AG04449 (cell line): ENCODE measurements around the gene NCF4.

ENCODE experiments used
- CTCF ChIA-PET: fragments of 350-600 bp; formaldehyde crosslinking; extraction: SDS; loops from one replicate; lab custom pipeline; 2021; ENCODE audit warnings: antibody characterized with exemption; lab: Yijun Ruan, JAX
- POLR2A ChIA-PET: fragments of 400-600, 350-600 bp; formaldehyde crosslinking; extraction: SDS; loops from one replicate; lab custom pipeline; 2020; ENCODE audit warnings: antibody characterized with exemption, inconsistent platforms; lab: Yijun Ruan, JAX
- DNase-seq: peaks from one replicate; pipeline ENCODE4 v3.0.0-alpha.2; 2010; ENCODE audit warnings: low read depth, low spot score
- H3K4me3 ChIP-seq: 2 replicates; pipeline ENCODE4 v1.5.1; 2011; ENCODE audit warnings: low read depth, mild to moderate bottlenecking, control low read depth, low read length
- TF ChIP-seq, protein P1 (sequence below): IDR thresholded peaks from one replicate; pipeline ENCODE4 v1.5.1; 2011; ENCODE audit warnings: mild to moderate bottlenecking, moderate library complexity, low read length, control low read depth, inconsistent platforms; ENCODE audit not compliant: insufficient read depth; ENCODE audit errors: missing control alignments

Gene NCF4

DNA sequence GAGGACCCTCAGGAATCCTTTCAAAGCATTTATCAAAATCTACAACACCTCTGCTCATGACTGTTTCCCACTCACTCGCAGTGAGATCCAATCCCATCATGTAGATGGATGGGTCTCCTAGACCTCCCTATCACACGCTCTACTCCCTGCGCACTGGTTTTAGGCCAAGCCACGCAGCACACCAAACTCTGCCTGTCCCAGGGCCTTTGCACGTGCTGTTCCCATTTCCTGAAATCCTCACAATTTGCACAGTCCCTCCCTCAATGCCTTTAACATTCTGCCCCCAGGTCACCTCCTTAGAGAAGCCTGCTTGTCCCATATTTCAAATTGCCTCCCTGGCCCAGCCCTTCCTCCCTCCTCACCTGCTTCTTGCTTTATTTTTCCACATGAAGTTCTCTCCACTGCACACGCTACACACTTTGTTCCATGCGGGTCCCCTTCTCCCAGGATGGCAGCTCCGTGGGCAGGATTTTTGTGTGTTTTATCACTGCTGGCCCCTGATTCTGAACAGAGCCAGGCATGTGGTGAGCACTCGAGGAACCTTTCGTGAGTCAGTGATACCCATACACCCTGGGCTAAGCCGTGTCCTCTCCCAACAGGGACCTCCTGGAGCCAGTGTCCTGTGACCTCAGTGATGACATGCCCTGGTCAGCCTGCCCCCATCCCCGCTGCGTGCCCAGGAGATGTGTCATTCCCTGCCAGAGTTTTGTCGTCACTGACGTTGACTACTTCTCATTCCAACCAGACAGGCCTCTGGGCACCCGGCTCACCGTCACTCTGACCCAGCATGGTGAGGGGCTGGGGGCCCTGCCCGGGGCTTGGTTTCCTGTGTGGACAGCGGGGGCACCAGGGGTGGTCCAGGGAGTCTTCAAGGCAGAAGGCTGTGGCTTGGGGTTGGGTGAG is 64.8 kb downstream of the NCF4 start:
- H3K4me3 ChIP-seq, result no peak overlapping the region
- ChIA-PET POLR2A (no interaction called here), CTCF (no interaction called here)
- TF ChIP-seq, protein P1, sequence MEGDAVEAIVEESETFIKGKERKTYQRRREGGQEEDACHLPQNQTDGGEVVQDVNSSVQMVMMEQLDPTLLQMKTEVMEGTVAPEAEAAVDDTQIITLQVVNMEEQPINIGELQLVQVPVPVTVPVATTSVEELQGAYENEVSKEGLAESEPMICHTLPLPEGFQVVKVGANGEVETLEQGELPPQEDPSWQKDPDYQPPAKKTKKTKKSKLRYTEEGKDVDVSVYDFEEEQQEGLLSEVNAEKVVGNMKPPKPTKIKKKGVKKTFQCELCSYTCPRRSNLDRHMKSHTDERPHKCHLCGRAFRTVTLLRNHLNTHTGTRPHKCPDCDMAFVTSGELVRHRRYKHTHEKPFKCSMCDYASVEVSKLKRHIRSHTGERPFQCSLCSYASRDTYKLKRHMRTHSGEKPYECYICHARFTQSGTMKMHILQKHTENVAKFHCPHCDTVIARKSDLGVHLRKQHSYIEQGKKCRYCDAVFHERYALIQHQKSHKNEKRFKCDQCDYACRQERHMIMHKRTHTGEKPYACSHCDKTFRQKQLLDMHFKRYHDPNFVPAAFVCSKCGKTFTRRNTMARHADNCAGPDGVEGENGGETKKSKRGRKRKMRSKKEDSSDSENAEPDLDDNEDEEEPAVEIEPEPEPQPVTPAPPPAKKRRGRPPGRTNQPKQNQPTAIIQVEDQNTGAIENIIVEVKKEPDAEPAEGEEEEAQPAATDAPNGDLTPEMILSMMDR, result no peak
- no peak for DNase-seq

GRCh38 chr22:36926309-36926708 is 65.5 kb downstream of the NCF4 start:
- ChIA-PET CTCF (no interaction called here), POLR2A (no interaction called here)
- no peak for DNase-seq
- TF ChIP-seq, protein P1, result no peak
- H3K4me3 ChIP-seq, result no peak overlapping the region

GRCh38 chr22:36926721-36927435 is 66.1 kb downstream of the NCF4 start:
- POLR2A ChIA-PET, result no interaction called here
- no peak for DNase-seq
- TF ChIP-seq, protein P1, result no peak
- CTCF ChIA-PET, result no interaction called here
- H3K4me3 ChIP-seq, result no peak overlapping the region
